ENCODE measurements around the gene DUS2. TPM values are rescaled to one million over a fixed set of nuclear protein-coding genes. Genes with fewer than 3 reads are reported as not detected.
"Not testable (repeated sequence)": the region's sequence is repeated elsewhere in the genome, so short reads cannot be mapped to it uniquely, and the experiment has no call there.

The DUS2 gene
- total RNA-seq, 1 donor from 2014 or later, result 15.1 TPM

DNA sequence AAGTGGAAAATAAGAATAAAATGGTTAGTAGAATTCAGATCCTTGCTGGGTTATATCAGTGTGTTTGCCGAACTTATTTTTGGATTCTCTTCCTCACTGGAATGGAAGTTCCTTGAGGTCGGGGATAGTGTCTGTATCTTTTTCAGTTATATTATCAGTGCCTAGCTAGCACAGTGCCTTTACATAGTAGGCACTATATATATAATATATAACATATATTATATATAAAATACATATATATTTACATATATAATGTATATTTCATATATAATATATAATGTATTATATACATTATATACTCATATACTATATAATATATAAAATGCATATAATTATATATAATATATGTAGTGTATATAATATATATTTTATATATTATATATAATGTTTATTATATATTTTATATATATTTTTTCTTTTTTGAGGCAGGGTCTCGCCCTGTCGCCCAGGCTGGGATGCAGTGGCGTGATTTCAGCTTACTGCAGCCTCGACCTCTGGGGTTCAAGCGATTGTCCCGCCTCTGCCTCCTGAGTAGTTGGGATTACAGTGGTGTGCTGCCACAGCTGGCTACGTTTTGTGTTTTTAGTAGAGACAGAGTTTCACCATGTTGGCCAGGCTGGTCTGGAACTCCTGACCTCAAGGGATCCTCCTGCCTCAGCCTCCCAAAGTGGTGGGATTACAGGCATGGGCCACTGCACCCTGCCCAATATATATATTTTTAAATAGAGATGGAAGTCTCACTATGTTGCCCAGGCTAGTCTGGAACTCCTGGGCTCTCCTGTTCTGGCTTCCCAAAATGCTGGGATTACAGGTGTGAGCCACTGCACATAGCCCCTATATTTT, 65.3 kb downstream of the DUS2 start:
- H3K4me3 ChIP-seq (ENCODE audit: low read length in 3 of 3), result peak overlapping the region in 1 of 3 donors; percentile 20
- H3K4me1 ChIP-seq (ENCODE audit: control insufficient read depth in 3 of 3, insufficient read depth in 3 of 3, low read length in 3 of 3), result peaks cover 40 to 42% (median 40%) of the 10 kb centered on the region in 3 donors
- peak overlapping the region; percentile 15 for H3K27ac ChIP-seq (ENCODE audit: low read depth, low read length)
- H3K9ac ChIP-seq (ENCODE audit: low read depth in 1 of 3, low read length in 3 of 3), result no peak overlapping the region
- no peaks in the 10 kb centered on the region for H3K36me3 ChIP-seq (ENCODE audit: control insufficient read depth in 3 of 3, insufficient read depth in 3 of 3, low read length in 3 of 3)
- no peaks in the 10 kb centered on the region for H3K27me3 ChIP-seq (ENCODE audit: control insufficient read depth in 3 of 3, insufficient read depth in 3 of 3, low read length in 3 of 3)
- H3K9me3 ChIP-seq (ENCODE audit: control insufficient read depth in 3 of 3, low read length in 3 of 3), result no peaks in the 10 kb centered on the region

DNA sequence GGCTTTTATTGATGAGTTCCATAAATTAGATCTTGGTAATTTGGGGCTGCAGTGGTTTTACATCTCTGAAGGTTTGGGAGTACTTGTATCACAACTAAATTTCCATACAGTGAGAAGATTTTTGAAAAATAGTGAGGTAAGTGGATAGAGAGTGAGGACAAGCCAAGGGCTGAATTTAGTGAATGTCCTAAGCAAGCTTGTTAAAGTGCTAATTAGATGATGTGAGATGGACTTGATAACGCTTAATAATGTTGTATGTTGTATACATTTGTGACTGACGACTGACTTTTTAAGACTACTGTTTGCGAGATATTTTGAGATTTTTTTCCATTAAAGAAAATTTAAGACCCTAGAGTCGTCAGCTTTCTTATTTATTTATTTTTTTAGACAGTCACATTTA, 66.0 kb downstream of the DUS2 start:
- Histone ChIP-seq H3K4me3 (ENCODE audit: low read length in 3 of 3) (no peak overlapping the region), H3K9ac (ENCODE audit: low read depth in 1 of 3, low read length in 3 of 3) (no peak overlapping the region), H3K27ac (ENCODE audit: low read depth, low read length) (no peak overlapping the region), H3K4me1 (ENCODE audit: control insufficient read depth in 3 of 3, insufficient read depth in 3 of 3, low read length in 3 of 3) (peaks cover 38 to 40% (median 40%) of the 10 kb centered on the region in 3 donors), H3K9me3 (ENCODE audit: control insufficient read depth in 3 of 3, low read length in 3 of 3) (no peaks in the 10 kb centered on the region), H3K36me3 (ENCODE audit: control insufficient read depth in 3 of 3, insufficient read depth in 3 of 3, low read length in 3 of 3) (no peaks in the 10 kb centered on the region), H3K27me3 (ENCODE audit: control insufficient read depth in 3 of 3, insufficient read depth in 3 of 3, low read length in 3 of 3) (no peaks in the 10 kb centered on the region)

DNA sequence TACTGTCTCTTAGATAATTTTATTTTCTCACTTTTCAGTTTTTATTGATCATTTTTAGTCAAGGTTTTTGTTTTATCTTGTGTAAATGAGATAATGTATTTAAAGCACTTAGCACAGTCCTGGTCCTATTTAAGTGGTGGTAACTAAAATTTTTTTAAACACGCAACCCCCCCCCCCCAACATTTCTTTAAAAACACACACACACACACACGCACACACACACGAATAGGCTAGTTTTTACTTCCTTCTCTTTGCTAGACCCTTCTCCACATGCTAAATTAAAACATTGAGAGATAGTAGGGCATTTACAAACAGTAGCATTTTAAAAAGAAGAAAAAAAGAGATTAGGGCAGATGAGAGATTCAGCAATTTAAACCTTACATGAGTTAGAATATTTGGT, 67.0 kb downstream of the DUS2 start:
- H3K9me3 ChIP-seq (ENCODE audit: control insufficient read depth in 3 of 3, low read length in 3 of 3), result no peaks in the 10 kb centered on the region
- peak overlapping the region in 1 of 3 donors; percentile 35 for H3K9ac ChIP-seq (ENCODE audit: low read depth in 1 of 3, low read length in 3 of 3)
- no peak overlapping the region for H3K4me3 ChIP-seq (ENCODE audit: low read length in 3 of 3)
- H3K4me1 ChIP-seq (ENCODE audit: control insufficient read depth in 3 of 3, insufficient read depth in 3 of 3, low read length in 3 of 3), result peaks cover 39 to 43% (median 42%) of the 10 kb centered on the region in 3 donors
- no peaks in the 10 kb centered on the region for H3K27me3 ChIP-seq (ENCODE audit: control insufficient read depth in 3 of 3, insufficient read depth in 3 of 3, low read length in 3 of 3)
- no peaks in the 10 kb centered on the region for H3K36me3 ChIP-seq (ENCODE audit: control insufficient read depth in 3 of 3, insufficient read depth in 3 of 3, low read length in 3 of 3)
- H3K27ac ChIP-seq (ENCODE audit: low read depth, low read length), result peak overlapping the region; percentile 3

DNA sequence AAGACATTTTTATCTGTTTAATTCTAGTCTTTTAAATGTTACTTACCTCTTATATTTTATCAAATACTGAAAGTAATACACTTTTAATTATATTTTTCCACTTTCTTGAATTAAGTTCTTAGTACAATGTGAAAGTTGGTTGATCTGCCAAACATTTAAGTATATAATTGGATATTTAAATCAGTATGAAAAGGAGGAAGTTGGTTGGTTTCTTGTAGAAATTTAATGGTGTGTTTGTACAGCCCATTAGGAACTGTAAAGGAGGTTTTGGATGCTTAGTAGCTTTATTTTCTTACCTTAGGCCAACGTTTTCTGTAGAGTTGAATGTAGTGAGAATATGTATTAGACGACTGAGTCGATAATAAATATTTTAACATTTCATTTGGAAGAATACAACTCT, 67.4 kb downstream of the DUS2 start:
- no peaks in the 10 kb centered on the region for H3K27me3 ChIP-seq (ENCODE audit: control insufficient read depth in 3 of 3, insufficient read depth in 3 of 3, low read length in 3 of 3)
- no peak overlapping the region for H3K27ac ChIP-seq (ENCODE audit: low read depth, low read length)
- peaks cover 43 to 46% (median 46%) of the 10 kb centered on the region in 3 donors for H3K4me1 ChIP-seq (ENCODE audit: control insufficient read depth in 3 of 3, insufficient read depth in 3 of 3, low read length in 3 of 3)
- H3K9ac ChIP-seq (ENCODE audit: low read depth in 1 of 3, low read length in 3 of 3), result peak overlapping the region in 2 of 3 donors; percentile 24 to 35
- no peaks in the 10 kb centered on the region for H3K36me3 ChIP-seq (ENCODE audit: control insufficient read depth in 3 of 3, insufficient read depth in 3 of 3, low read length in 3 of 3)
- H3K9me3 ChIP-seq (ENCODE audit: control insufficient read depth in 3 of 3, low read length in 3 of 3), result no peaks in the 10 kb centered on the region
- H3K4me3 ChIP-seq (ENCODE audit: low read length in 3 of 3), result no peak overlapping the region

DNA sequence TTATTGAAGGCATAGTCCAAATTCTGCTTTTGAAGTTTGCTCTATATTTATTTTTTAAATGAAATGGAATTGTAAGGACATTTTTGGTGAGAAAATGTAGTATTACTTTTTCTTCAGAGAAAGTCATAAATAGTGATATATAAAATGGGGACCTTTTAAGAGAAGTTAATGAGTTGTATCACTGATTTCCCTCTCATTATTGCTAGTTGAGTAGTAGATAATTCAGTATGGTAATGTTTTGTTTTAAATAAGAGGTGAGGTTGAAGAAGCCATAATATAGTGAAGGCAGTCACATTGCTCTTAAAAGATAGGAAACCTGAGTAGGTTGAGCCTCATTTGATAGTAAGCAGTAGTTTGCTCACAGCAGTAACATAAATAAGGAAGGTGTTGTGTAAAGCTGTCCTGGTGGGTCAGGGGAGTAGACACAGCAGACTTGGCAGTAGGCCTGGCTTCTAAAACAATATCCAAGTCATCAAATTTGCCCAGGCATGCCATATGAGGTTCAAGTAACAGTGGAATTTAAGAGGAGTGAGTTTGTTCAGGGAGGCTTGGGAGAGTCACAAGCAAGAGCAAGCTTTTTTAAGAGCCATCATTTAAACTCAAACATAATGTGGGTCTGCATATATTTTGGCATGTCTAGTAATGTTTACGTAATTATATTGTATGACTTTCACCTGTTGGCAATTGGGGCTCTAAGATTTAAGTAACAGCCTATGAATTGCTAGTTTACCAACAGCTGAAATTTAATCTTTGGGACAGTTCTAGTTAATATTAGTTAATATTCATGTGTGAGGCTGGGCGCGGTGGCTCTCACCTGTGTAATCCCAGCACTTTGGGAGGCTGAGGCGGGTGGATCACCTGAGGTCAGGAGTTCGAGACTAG, 68.5 kb downstream of the DUS2 start:
- Histone ChIP-seq H3K36me3 (ENCODE audit: control insufficient read depth in 3 of 3, insufficient read depth in 3 of 3, low read length in 3 of 3) (no peaks in the 10 kb centered on the region), H3K9me3 (ENCODE audit: control insufficient read depth in 3 of 3, low read length in 3 of 3) (no peaks in the 10 kb centered on the region), H3K9ac (ENCODE audit: low read depth in 1 of 3, low read length in 3 of 3) (peak overlapping the region in 1 of 3 donors; percentile 12), H3K27ac (ENCODE audit: low read depth, low read length) (peak overlapping the region; percentile 63), H3K4me3 (ENCODE audit: low read length in 3 of 3) (peak overlapping the region in 2 of 3 donors; percentile 11 to 21), H3K27me3 (ENCODE audit: control insufficient read depth in 3 of 3, insufficient read depth in 3 of 3, low read length in 3 of 3) (no peaks in the 10 kb centered on the region), H3K4me1 (ENCODE audit: control insufficient read depth in 3 of 3, insufficient read depth in 3 of 3, low read length in 3 of 3) (peaks cover 43 to 51% (median 48%) of the 10 kb centered on the region in 3 donors)

DNA sequence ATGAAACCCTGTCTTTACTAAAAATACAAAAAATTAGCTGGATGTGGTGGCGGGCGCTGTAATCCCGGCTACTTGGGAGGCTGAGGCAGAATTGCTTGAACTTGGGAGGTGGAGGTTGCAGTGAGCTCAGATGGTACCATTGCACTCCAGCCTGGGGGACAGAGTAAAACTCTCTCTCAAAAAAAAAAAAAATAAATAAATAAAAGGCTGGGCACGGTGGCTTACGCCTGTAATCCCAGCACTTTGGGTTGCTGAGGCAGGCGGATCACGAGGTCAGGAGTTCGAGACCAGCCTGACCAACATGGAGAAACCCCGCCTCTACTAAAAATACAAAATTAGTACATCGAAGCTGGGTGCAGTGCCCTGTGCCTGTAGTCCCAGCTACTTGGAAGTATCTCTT, 69.2 kb downstream of the DUS2 start:
- H3K27me3 ChIP-seq (ENCODE audit: control insufficient read depth in 3 of 3, insufficient read depth in 3 of 3, low read length in 3 of 3); H3K36me3 ChIP-seq (ENCODE audit: control insufficient read depth in 3 of 3, insufficient read depth in 3 of 3, low read length in 3 of 3); H3K9me3 ChIP-seq (ENCODE audit: control insufficient read depth in 3 of 3, low read length in 3 of 3); H3K9ac ChIP-seq (ENCODE audit: low read depth in 1 of 3, low read length in 3 of 3); H3K4me3 ChIP-seq (ENCODE audit: low read length in 3 of 3): not testable (repeated sequence)
- peak overlapping the region; percentile 69 for H3K27ac ChIP-seq (ENCODE audit: low read depth, low read length)
- H3K4me1 ChIP-seq (ENCODE audit: control insufficient read depth in 3 of 3, insufficient read depth in 3 of 3, low read length in 3 of 3), result peaks cover 38 to 49% (median 45%) of the 10 kb centered on the region in 3 donors

DNA sequence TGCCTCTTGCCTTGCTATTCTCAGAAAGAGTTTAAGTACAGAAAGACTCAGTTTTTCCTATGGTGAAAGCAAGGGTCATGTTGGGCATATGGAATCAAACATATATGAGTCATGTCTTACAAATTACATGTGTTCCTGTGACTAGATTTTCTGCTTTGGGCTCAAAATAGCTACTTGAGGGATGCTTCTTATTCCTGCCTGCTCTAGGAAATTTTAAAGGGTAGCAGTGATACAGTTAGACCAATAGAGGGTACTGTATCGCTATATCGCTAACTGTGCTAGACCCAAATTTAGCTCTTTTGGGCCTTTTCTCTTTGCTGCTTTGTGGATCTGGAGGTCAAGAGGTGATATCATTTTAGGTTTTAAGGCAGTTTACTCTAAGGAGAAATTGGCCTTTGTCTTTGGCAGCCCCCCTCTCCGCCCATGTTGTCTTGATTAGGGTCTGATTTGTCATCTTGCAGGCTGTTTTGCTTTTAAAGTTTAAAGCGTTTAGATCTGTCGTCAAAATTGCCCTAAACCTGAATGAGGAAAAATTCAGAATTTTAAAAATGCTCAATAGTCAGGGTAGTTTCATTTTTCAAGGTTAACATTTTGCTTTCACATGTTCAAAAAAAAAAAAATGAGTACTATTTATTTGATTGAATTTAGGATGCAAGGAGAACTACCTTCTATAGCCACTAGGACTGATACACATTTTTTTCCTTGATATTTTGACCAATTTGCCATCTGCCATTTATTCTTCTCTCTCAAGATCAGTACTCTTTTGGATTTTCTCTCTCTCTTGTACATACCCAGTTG, 70.9 kb downstream of the DUS2 start:
- H3K36me3 ChIP-seq (ENCODE audit: control insufficient read depth in 3 of 3, insufficient read depth in 3 of 3, low read length in 3 of 3), result no peaks in the 10 kb centered on the region
- peaks cover 31 to 51% (median 35%) of the 10 kb centered on the region in 3 donors for H3K4me1 ChIP-seq (ENCODE audit: control insufficient read depth in 3 of 3, insufficient read depth in 3 of 3, low read length in 3 of 3)
- peak overlapping the region; percentile 69 for H3K27ac ChIP-seq (ENCODE audit: low read depth, low read length)
- H3K9me3 ChIP-seq (ENCODE audit: control insufficient read depth in 3 of 3, low read length in 3 of 3), result no peaks in the 10 kb centered on the region
- H3K4me3 ChIP-seq (ENCODE audit: low read length in 3 of 3), result peak overlapping the region in 1 of 3 donors; percentile 18
- no peaks in the 10 kb centered on the region for H3K27me3 ChIP-seq (ENCODE audit: control insufficient read depth in 3 of 3, insufficient read depth in 3 of 3, low read length in 3 of 3)
- peak overlapping the region in 2 of 3 donors; percentile 19 to 40 for H3K9ac ChIP-seq (ENCODE audit: low read depth in 1 of 3, low read length in 3 of 3)

DNA sequence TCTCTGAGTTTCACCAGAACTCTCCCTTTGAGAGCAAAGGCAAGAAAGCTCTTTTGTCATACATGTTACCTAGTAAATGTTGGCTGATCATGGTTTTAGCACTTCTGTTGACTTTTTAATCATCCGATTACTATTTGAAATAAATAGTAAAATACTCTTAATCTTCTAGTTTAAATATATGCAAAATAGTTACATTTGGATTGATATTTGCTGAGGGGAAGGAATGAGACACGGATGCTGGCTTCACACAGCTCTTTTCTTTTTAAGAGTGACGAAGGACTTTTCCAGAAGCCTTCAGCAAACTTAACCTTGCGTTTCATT, 71.5 kb downstream of the DUS2 start:
- H3K36me3 ChIP-seq (ENCODE audit: control insufficient read depth in 3 of 3, insufficient read depth in 3 of 3, low read length in 3 of 3), result no peaks in the 10 kb centered on the region
- peak overlapping the region in 1 of 3 donors; percentile 18 for H3K4me3 ChIP-seq (ENCODE audit: low read length in 3 of 3)
- no peaks in the 10 kb centered on the region for H3K9me3 ChIP-seq (ENCODE audit: control insufficient read depth in 3 of 3, low read length in 3 of 3)
- H3K9ac ChIP-seq (ENCODE audit: low read depth in 1 of 3, low read length in 3 of 3), result peak overlapping the region in 2 of 3 donors; percentile 19 to 40
- H3K27ac ChIP-seq (ENCODE audit: low read depth, low read length), result peak overlapping the region; percentile 69
- no peaks in the 10 kb centered on the region for H3K27me3 ChIP-seq (ENCODE audit: control insufficient read depth in 3 of 3, insufficient read depth in 3 of 3, low read length in 3 of 3)
- H3K4me1 ChIP-seq (ENCODE audit: control insufficient read depth in 3 of 3, insufficient read depth in 3 of 3, low read length in 3 of 3), result peaks cover 27 to 51% (median 34%) of the 10 kb centered on the region in 3 donors

DNA sequence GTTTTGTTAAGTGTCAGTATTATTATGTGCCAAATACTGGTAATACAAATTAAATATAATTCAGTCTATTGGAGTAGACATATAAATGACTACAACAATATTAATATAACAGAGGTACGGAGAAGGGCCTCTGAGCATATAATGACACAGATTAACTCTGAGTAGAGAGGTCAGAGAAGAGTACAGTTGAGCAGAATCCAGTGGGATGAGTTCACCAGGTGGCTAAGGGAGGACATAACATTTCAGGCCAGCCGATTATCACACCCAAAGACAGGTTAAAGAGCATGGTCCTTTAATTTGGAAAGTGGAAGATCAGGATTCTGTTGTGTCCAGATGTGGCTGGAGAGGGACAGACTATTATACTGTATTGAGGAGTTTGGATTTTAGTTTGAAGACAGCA, 73.4 kb downstream of the DUS2 start:
- Histone ChIP-seq H3K4me3 (ENCODE audit: low read length in 3 of 3) (no peak overlapping the region), H3K9ac (ENCODE audit: low read depth in 1 of 3, low read length in 3 of 3) (no peak overlapping the region), H3K4me1 (ENCODE audit: control insufficient read depth in 3 of 3, insufficient read depth in 3 of 3, low read length in 3 of 3) (peaks cover 21 to 45% (median 33%) of the 10 kb centered on the region in 3 donors), H3K27me3 (ENCODE audit: control insufficient read depth in 3 of 3, insufficient read depth in 3 of 3, low read length in 3 of 3) (no peaks in the 10 kb centered on the region), H3K36me3 (ENCODE audit: control insufficient read depth in 3 of 3, insufficient read depth in 3 of 3, low read length in 3 of 3) (no peaks in the 10 kb centered on the region), H3K27ac (ENCODE audit: low read depth, low read length) (no peak overlapping the region), H3K9me3 (ENCODE audit: control insufficient read depth in 3 of 3, low read length in 3 of 3) (no peaks in the 10 kb centered on the region)

All from skeletal muscle tissue (tissue), 4 donors.